PFSK-1 (cell line): Measurements from ENCODE around the gene GP1BB.
A peak's percentile ranks its signal among the peaks of the same experiment; 100 is the strongest.

Experiments
- FOXP2 ChIP-seq: optimal IDR thresholded peaks from 2 replicates; pipeline ENCODE3; 2011; ENCODE audit warnings: borderline replicate concordance, control low read depth, inconsistent platforms; ENCODE audit not compliant: insufficient read depth; ENCODE audit errors: extremely low read length, extremely low read depth
- POLR2AphosphoS5 ChIP-seq: IDR thresholded peaks from 2 replicates; pipeline ENCODE4 v1.6.1; 2012; ENCODE audit warnings: low read depth, mild to moderate bottlenecking, control low read depth, low read length, moderate library complexity
- REST ChIP-seq, 2 experiments: IDR thresholded peaks; 2 replicates each; pipeline versions ENCODE4 v1.6.1 to v1.8.0; 2011 to 2012; ENCODE audit warnings: low read depth in 2 of 2, low read length in 2 of 2, control low read depth in 1 of 2, inconsistent platforms in 1 of 2, mild to moderate bottlenecking in 1 of 2, moderate library complexity in 1 of 2; ENCODE audit not compliant: insufficient read depth in 1 of 2
- SIN3A ChIP-seq: IDR thresholded peaks from 2 replicates; pipeline ENCODE4 v1.6.1; 2012; ENCODE audit warnings: mild to moderate bottlenecking, low read length, moderate library complexity, borderline replicate concordance; ENCODE audit not compliant: insufficient read depth
- TAF1 ChIP-seq: IDR thresholded peaks from 2 replicates; pipeline ENCODE4 v1.6.1; 2012; ENCODE audit warnings: low read length, control low read depth, borderline replicate concordance; ENCODE audit not compliant: insufficient read depth

GP1BB gene

DNA sequence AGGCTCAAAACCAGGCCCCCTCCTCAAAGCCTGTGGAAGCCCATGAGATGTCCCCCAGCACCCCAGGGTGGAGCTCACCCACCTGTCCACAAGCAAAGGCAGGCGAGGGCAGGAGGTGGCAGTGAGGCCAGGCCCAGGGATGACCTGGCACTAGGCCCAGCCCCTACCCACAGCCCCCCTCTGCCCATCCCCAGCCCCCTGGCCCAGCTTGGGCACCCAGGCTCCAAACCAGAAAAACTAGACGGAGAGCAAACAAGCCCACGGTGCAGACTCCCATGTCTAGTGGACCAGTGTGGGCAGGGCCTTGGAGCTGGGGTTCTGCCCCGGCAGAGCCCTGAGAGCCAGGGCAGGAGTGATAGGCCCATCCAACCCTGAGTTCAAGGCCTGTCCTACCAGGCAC is 20.3 kb downstream of the GP1BB start:
- no peak for TF ChIP-seq POLR2AphosphoS5
- no peak for TF ChIP-seq REST (IDR thresholded peaks at IDR 0.05; ENCODE audit: insufficient read depth in 1 of 2, low read depth in 2 of 2, low read length in 2 of 2)
- TF ChIP-seq SIN3A, result no peak
- TF ChIP-seq TAF1, result no peak

DNA sequence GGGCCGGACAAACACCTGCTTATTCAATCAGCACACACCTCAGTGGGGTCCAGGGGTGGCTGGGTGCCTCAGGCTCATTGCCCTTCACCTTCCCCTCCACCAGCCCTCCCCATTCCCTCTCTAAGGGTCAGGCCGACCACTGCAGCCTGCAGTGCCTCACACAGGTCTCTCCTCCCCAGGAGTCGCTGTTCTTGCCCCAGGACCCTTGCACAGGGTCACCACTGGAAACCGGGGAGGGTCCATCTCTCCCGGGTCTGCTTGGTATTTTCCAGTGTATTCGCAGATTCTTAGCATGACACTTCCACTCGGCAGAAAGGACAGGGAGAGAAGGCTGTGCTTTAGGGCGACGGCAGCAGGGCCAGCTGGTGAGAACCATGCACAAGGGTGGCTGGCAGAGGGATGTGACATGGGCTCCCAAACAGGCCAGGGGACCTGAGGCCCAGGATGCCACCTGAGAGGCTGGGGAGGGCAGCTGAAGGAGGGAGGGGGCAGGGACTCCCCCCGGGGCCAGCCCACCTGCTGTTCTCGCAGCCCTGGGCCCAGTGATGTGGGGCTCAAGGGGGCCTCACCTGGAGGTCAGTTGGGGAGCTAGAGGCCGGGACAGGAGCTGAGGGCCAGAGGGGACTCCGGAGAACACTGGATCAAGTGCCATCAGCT is 21.1 kb downstream of the GP1BB start:
- TF ChIP-seq FOXP2 (no peak), POLR2AphosphoS5 (no peak), REST (IDR thresholded peaks at IDR 0.05; ENCODE audit: insufficient read depth in 1 of 2, low read depth in 2 of 2, low read length in 2 of 2) (no peak), SIN3A (no peak), TAF1 (no peak)

DNA sequence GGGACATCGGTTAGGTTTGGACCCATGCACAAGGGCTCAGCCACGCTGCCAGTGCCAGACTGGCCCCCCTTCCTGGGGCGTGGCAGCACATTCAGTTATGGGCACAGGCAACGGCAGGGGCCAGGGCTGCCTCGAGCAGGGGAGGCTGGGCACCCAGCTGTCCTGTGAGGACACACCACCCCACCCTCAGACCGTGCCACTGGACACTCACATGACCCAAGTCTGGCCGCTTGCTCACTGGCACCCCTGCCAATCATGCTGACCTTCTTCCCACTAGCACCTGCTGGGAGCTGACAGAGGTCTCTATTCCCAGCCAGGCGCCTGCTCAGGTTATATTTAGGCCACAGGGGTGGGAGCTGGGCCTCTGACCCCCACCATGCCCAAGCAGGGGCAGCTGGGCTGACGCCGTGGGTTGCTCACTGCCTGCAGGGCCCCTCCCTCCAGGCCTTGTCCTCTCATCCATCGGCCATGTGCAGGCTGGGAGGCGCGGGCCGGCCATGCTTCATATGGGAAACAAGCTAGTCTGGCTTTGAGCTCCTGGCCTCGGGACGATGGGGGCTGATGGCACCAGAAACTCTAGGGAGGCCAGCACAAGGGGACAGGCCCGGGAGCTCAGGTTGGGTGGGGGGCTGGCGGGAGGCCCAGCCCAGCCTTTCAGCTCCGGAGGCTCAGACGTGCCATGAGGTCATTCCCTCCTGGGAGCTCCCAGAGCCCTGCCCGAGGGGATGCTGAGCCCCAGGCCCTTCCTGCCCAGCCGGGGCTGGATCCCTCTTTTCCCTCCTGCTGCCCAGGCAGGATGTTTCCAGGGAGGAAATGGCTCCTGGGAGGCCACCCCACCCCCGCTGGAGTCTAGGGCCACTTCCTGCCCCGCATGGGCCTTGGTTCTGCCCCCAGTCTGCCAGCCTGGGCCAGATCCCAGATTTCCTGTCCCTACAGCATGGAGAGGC is 22.1 kb downstream of the GP1BB start:
- peak; percentile 33 for TF ChIP-seq FOXP2
- TF ChIP-seq TAF1, result no peak

DNA sequence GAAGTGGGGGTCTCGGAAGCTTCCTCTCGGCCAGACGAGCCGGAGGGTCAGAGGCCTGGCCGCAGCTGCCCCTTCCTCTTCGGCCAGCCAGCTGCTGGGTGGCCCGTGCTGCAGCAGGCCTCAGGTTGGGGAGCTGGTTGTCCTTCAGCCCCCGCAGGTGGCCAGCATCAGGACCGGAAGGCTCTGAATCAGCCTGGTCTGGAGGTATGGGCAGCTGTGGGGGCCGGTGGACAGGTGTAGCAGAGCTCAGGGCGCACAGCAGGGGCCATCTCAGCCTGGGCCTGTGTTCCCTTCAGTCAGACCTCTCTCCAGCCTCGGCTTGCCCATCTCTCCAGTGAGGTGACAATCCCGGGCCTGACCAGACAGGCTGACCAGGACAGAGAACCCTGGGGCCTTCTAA is 23.4 kb downstream of the GP1BB start:
- no peak for TF ChIP-seq TAF1
- no peak for TF ChIP-seq REST (IDR thresholded peaks at IDR 0.05; ENCODE audit: insufficient read depth in 1 of 2, low read depth in 2 of 2, low read length in 2 of 2)
- no peak for TF ChIP-seq FOXP2
- no peak for TF ChIP-seq POLR2AphosphoS5
- no peak for TF ChIP-seq SIN3A

DNA sequence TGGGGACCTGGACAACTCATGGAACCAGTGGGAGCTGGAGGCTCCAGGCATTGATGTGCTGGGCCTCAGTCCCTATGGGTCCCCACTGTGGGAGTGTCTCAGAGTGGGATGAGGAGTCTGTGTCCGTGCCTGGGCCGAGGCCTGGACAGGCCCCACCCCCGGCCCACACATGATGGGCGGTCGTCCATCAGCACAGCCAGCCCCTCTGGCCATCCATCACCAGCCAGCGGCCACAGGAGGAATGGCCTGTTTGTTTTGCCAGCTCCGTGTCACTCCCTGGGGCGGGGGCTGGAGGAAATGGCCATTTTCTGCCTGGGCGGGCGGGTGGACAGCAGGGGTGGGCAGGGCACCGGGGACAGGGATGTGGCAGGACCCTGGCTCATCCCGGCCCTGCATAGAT is 24.2 kb downstream of the GP1BB start:
- TF ChIP-seq TAF1 (no peak), SIN3A (no peak), FOXP2 (no peak), REST (IDR thresholded peaks at IDR 0.05; ENCODE audit: insufficient read depth in 1 of 2, low read depth in 2 of 2, low read length in 2 of 2) (no peak), POLR2AphosphoS5 (no peak)
